Bronchial epithelial cell (primary cell): ENCODE measurements around the gene FHOD3. TPM values are rescaled to one million over a fixed set of nuclear protein-coding genes. Genes with fewer than 3 reads are reported as not detected.

Experiments
- DNase-seq: peaks from one replicate; pipeline ENCODE4 v3.0.0-alpha.2; 2010; ENCODE audit warnings: low read depth
- FAIRE-seq: peaks from 2 replicates; lab custom pipeline; 2011; peaks lifted over from hg19 to GRCh38; lab: Jason Lieb, UNC
- H3K27me3 ChIP-seq: 2 replicates; pipeline ENCODE4 v1.5.1; 2011; ENCODE audit warnings: low read length; ENCODE audit not compliant: control insufficient read depth, insufficient read depth
- H3K36me3 ChIP-seq: 2 replicates; pipeline ENCODE4 v1.5.1; 2011; ENCODE audit warnings: low read length; ENCODE audit not compliant: control insufficient read depth, insufficient read depth
- H3K4me3 ChIP-seq: 2 replicates; pipeline ENCODE4 v1.5.1; 2011; ENCODE audit warnings: mild to moderate bottlenecking, low read depth, low read length, control low read depth
- total RNA-seq: library from RNA; depleted of rRNA; stranded (reverse); fragments of >200 nt; gene quantifications from 2 replicates; pipeline ENCODE4 v1.2.1, GENCODE V29; 2014
- TF ChIP-seq, protein P1 (sequence below): IDR thresholded peaks from 2 replicates; pipeline ENCODE4 v1.5.1; 2011; ENCODE audit warnings: mild to moderate bottlenecking, moderate library complexity, low read length, control low read depth, inconsistent platforms; ENCODE audit not compliant: insufficient read depth, severe bottlenecking

Gene FHOD3
- total RNA-seq, 1 donor from 2014 or later = 15.8 TPM

DNA sequence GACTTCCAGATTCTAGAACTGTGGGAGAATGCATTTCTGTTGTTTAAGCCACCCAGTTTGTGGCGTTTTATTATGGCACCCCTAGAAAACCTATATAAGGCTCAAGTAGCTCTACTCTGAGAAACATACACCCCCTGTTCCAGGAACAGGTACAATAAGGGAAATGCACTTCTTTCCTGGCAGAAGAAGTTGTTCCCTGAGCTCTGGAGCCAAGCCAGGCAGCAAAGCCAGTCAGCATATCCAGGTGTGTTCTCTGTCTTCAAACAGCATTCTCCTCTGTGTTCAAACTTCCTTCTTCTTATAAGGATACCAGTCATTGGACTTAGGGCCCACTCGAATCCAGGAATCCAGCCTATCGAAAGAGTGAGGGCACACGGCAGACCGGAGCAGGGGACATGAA, 434.8 kb downstream of the FHOD3 start:
- Histone ChIP-seq H3K27me3 (no peaks in the 10 kb centered on the region), H3K36me3 (peaks cover 1% of the 10 kb centered on the region), H3K4me3 (no peak overlapping the region)
- TF ChIP-seq, protein P1, sequence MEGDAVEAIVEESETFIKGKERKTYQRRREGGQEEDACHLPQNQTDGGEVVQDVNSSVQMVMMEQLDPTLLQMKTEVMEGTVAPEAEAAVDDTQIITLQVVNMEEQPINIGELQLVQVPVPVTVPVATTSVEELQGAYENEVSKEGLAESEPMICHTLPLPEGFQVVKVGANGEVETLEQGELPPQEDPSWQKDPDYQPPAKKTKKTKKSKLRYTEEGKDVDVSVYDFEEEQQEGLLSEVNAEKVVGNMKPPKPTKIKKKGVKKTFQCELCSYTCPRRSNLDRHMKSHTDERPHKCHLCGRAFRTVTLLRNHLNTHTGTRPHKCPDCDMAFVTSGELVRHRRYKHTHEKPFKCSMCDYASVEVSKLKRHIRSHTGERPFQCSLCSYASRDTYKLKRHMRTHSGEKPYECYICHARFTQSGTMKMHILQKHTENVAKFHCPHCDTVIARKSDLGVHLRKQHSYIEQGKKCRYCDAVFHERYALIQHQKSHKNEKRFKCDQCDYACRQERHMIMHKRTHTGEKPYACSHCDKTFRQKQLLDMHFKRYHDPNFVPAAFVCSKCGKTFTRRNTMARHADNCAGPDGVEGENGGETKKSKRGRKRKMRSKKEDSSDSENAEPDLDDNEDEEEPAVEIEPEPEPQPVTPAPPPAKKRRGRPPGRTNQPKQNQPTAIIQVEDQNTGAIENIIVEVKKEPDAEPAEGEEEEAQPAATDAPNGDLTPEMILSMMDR = no peak
- DNase-seq (no peak), FAIRE-seq (no peak)

DNA sequence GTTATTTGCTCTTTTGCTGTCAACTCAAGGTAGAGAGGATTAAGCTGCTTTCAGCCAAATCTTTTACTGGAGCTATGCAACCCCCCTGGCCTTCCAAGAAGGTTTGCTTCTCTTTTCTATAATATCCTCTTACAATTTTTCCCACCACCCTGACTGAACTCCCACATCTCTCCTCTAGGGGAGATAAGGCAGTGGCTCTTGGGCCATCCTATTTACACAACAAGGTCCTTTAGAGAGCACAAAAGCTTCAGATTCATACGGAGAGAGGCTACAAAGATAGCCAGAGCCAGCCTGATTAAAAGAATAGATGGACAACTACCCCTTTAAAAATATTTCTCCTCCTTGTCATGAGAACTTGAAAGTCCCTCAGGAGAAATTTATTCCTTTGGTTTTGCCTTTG, 435.6 kb downstream of the FHOD3 start:
- DNase-seq = no peak
- TF ChIP-seq, protein P1 = no peak
- Histone ChIP-seq H3K27me3 (no peaks in the 10 kb centered on the region), H3K36me3 (peaks cover 1% of the 10 kb centered on the region), H3K4me3 (no peak overlapping the region)
- FAIRE-seq = no peak

DNA sequence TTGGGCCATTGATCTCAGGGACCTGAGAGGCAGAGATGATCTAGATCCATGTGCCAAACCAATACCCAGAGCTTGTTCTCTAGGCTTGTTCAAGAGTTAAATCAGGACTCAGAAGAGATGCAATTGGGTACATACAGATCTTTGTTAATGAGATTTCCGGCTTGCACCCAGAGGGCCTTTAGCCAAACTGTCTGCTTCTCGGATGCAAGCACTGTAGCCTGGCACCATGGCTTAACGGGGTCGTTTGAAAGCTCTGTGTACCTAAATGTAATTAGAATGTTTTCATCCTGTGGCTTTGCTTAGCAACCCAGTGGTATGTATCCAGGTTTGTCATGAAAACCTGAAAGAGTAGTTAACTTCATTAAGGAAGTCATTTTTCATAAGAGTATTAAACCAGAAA, 437.1 kb downstream of the FHOD3 start:
- no peak for FAIRE-seq
- Histone ChIP-seq H3K27me3 (no peaks in the 10 kb centered on the region), H3K4me3 (no peak overlapping the region), H3K36me3 (peaks cover 1% of the 10 kb centered on the region)
- TF ChIP-seq, protein P1 = no peak
- no peak for DNase-seq

DNA sequence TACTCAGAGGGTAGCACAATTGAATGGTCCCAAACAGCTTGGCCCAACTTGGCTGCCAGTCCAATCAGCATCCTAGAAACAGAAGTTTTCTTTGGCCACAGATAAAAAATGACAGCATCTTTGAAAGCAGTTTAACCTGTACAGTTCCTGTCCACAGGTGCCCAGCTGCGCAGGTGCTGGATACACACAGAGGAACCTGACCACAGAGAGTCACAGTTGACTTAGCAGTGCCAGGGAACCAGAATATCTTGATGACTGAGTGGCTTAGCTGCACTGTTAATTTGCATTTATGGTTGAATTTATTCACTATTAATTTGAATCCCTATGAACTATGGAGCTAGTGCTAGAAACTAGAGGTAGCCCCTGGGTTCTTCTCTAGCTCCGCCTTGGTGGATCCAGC, 437.6 kb downstream of the FHOD3 start:
- peaks cover 1% of the 10 kb centered on the region for H3K36me3 ChIP-seq
- DNase-seq (no peak), FAIRE-seq (no peak)
- H3K27me3 ChIP-seq = no peaks in the 10 kb centered on the region
- TF ChIP-seq, protein P1 = no peak
- no peak overlapping the region for H3K4me3 ChIP-seq

DNA sequence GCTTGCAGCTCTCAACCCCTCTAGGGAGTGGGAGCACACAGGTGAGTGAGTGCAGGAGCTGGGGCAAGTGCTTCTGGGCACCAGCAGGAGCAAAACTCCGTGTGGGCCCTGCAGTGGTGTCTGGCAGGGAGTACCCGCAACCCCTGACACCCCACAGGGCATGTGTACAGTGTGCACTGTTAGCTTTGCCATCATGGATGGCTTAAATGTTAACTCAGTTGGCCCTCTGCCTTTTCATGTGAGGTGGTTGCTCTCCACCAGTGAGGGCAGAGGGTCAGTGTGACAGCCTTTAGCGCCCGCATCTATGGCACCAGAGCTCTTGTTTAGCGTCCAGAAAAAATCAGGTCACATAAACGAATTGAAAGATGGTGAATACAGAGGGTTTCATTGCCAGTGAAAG, 438.6 kb downstream of the FHOD3 start:
- TF ChIP-seq, protein P1 = no peak

DNA sequence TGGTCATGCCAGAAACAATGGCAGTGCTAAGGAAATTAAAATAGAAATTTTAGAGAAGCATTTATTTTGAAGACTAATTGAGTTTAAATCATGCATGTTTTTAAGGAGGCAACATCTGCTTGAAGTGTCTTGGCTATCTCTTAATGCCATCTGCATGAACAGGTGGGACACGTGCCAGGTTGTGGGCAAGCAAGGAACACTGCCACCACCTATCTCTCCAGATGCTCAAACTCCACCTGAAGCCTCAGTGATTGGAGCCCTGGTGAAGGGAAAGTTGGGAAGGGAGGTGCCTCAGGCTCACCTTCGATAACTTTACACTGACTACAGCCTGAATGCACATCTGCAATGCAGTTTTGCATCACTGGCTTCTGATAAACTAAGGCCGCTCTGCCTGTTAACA, 439.8 kb downstream of the FHOD3 start:
- TF ChIP-seq, protein P1 = no peak
- FAIRE-seq (no peak), DNase-seq (no peak)
- H3K27me3 ChIP-seq = no peaks in the 10 kb centered on the region
- H3K36me3 ChIP-seq = no peaks in the 10 kb centered on the region
- no peak overlapping the region for H3K4me3 ChIP-seq

More for the DNA sequence above, 438.6 kb downstream of the FHOD3 start:
- DNase-seq (no peak), FAIRE-seq (no peak)
- no peaks in the 10 kb centered on the region for H3K27me3 ChIP-seq
- H3K4me3 ChIP-seq = no peak overlapping the region
- H3K36me3 ChIP-seq = peaks cover 1% of the 10 kb centered on the region
